Hepatocyte (in vitro differentiated cells): ENCODE data around the gene OR52J3.

ENCODE experiments used
- CTCF ChIP-seq: fragments of 200-600 bp; sonication (generic); IDR thresholded peaks from 2 replicates; pipeline ENCODE4 v1.5.1; 2016; ENCODE audit warnings: antibody characterized with exemption, mild to moderate bottlenecking; ENCODE audit not compliant: poor library complexity
- EZH2phosphoT487 ChIP-seq: fragments of 200-600 bp; sonication (generic); IDR thresholded peaks from one replicate; pipeline ENCODE4 v1.6.1; 2018; ENCODE audit warnings: antibody characterized with exemption, mild to moderate bottlenecking, low read depth, moderate library complexity; ENCODE audit not compliant: unreplicated experiment, severe bottlenecking

- TF ChIP-seq CTCF = no peak
- TF ChIP-seq EZH2phosphoT487 = no peak
Measured at GRCh38 chr11:5036669-5037068, 9.7 kb upstream of the OR52J3 start.
